HG03135 (cell line): ENCODE data around the gene MRPL47.
A peak's percentile ranks its signal among the peaks of the same experiment; 100 is the strongest.

Experiments used
- ATAC-seq: cut with Tn5 transposase; IDR thresholded peaks from one replicate; pipeline ENCODE4 v1.9.1; 2021; ENCODE audit warnings: mild to moderate bottlenecking, moderate library complexity; ENCODE audit not compliant: unreplicated experiment

Gene MRPL47

DNA sequence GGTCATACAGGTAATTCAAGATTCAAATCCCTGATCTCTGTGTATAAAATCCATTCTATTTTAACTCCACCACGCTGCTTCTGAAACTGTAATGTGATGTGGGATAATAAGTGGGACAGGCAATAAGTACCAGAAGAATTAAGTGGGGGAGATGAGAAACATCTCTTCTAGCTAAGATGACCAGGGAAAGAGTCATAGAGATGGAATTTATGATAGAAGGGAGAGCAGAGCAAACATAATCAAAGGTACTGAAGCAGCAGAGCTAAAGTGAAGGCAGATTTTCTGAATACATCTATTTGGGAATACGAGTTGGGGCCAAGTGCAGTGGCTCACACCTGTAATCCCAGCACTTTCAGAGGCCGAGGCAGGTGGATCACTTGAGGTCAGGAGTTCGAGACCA lies 4.9 kb downstream of the MRPL47 start:
- no peak for ATAC-seq

DNA sequence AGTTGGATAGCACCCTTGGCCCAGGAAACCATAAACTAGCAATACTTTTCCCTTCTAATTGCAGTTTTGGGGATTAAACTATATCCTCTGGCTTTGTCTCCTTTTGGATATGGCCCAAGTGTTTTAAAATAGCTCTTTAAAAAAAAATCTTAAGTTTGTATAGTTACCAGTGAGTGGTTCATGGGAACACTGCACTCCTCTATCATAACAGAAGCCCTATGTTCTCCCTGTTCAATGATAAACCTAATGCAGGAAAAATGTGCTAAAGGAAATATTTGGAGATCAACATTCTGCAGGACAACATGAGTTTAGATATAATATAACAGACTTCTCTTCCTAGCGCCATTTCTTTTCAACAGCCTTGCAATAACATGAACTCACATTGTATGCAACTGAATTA lies 13.1 kb downstream of the MRPL47 start:
- ATAC-seq = no peak

DNA sequence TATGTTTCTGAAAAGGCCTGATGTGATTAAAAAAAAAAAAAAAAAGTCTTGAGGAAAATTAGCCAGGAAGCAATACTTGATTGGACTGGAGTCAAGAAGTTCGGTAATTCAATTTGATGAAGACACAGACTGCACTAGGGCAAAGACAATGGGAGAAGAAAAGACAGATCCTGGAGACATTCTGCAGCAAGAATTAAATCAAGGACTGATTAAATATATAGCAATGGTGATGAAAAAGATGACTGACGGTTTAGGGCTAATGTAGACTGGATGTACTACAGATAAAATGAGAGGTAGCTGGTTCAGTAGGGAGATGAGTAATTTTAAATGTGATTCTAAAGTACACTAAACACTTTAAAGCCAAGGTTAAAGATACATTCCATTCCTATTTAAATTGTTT lies 13.8 kb downstream of the MRPL47 start:
- no peak for ATAC-seq

DNA sequence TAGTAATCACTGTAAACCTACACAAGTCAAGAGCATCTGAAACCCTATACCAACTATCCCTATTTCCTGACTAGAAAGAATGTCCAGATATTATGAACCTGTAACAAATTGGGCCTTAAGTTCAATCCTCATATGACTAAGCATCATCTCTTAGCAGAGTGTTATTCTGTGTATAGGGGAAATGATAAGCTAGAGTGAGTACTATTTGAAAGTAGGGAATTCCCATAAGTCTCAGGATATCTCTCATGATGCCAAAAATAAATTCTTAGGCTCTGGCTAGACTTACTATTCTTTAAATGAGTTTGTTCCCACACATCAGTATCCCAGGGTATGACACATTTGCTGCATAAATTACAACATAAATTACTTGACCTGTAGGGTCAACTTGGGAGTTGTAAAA lies 15.3 kb downstream of the MRPL47 start:
- ATAC-seq = no peak

DNA sequence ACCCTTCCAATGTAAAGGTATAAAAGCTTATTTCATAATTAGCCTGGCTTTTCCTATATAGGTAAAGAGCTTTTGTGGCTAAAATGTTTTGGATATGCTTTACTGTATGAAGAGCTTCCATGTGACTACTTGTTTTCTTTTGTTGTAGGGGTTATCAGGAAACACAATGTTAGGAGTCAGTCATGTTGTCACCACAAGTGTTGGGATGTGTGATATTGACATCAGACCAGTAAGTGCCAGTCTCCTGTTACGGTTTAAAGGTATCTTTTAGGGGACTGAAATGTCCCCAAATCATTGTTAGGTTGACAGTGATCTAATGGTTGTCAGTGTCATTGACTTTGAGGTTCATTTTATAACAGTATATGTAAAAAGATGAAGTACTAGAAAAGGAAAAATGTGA lies 23.4 kb downstream of the MRPL47 start:
- ATAC-seq = no peak

DNA sequence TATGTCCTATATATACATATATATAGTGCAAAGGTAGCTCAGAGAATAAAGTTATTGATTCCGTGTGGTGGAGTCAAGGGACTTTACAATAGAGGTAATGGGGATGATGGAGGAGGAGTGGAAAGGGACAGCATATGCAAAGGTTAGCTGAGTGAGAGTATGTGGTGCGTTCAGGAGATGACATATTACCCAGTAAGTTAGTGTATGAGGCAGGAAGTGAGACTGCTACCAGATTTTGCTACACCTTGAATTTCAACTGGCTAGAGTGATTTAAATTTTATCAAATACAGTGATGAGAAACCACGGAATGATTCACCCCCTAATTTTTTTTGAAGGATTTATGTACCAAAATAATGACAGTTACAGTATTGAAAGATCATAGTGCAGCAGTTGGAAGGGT lies 38.9 kb downstream of the MRPL47 start:
- ATAC-seq = no peak

DNA sequence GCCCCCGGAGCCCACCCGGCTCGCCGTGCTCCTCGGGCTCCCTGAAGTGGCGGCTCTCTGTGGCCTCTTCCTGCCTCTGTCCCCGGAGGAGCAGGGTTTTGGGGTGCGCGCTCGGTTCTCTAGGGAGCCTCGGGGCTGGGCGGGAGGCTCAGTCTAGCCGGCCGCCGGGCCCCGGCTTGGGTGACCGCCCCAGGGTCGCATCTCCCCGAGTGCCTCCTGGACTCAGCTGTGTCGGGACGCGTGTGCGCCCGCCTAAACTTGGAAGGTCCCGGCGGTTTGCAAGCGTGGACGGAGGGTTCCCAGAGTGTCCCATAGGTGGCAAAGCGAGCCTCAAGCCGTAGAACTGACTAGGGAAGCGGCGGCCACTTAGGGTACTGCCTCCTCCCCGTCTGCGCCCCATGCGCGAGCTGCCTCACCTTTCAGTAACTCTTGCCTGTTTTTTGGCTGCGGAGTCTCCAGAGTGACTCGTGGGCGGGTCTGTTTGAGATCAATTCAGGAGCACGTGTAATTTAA lies 41.1 kb downstream of the MRPL47 start:
- peak; percentile 61 for ATAC-seq

DNA sequence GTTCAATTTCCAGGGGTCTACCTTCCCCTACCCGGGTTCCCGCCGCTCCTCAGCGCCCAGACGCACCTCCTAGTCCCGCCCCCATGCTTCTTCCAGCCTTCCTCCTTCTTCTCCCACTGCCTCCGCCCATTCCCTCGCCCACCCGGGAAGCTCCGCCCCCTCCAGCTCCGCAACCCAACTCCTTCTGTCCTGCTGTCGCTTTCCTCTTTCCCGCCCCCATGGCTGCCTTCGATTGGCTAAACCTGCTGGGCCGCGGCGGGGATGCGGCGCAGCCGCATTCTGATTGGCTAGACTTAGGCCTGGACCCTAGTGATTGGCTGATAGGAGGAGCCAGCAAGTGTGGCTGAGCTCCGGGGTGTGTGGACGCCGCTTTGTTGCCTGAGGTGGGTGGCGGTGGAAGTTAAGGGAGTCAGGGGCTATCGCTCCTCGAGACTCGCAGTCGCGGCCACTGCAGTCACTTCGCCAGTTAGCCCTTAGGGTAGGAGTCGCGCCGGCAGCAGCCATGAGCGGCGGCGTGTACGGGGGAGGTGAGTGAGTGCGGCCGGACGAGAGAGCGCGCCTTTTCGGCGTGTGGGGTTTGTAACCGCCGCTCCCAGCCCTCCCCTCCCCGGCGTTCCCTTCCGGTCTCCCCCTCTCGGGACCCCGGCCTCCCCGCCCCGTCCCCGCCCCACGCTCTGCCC lies 41.7 kb downstream of the MRPL47 start, which contains the start of gene ACTL6A:
ACTL6A (plus strand) TSS at position 336 of the 680 bp plus-strand sequence; CDS start at position 503, 167 bp downstream.
- ATAC-seq = peak; percentile 96

DNA sequence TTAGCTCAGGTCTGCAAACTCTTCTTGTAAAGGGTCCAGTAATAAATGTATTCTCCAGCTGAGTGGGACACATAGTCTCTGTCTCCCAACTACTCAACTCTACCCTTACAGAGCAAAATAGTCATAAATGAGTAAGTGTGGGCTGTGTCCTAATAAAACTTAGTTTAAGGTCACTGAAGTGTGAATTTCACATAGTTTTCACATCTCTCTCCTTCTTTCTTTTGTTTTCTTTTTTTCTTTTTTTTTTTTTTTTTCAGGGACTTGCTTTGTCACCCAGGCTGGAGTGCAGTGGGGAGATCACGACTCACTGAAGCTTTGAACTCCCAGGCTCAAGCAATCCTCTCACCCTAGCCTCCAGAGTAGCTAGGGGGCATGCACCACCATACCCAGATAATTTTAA lies 43.6 kb downstream of the MRPL47 start:
- ATAC-seq = no peak

DNA sequence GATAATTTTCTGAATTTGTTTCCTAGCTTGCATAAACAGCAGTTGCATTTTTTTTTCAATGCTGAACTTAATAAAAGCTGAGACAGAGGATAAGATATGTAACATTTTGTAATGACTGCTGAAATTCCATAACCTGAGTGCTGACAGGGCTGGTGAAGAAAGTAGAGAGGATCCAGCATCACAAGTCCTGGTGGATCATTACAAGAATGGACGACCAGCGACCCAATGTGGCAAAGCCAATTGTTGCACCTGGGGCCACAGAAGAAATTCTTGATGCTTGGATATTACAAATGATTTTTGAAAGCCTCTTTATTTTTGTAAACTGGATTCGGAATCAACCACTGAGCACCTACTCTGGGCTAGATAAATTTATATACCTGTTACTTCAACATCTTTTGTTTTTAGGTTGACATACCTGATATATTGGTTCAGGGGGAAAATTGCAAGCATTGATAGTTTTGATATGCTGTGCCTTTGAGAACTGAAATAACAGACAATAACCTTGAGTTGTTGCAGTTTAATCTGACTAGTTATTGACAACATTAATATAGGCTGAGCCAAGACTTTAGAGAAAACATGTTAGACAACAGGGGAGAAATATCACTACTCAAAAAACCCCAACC lies 45.6 kb downstream of the MRPL47 start:
- ATAC-seq = no peak

DNA sequence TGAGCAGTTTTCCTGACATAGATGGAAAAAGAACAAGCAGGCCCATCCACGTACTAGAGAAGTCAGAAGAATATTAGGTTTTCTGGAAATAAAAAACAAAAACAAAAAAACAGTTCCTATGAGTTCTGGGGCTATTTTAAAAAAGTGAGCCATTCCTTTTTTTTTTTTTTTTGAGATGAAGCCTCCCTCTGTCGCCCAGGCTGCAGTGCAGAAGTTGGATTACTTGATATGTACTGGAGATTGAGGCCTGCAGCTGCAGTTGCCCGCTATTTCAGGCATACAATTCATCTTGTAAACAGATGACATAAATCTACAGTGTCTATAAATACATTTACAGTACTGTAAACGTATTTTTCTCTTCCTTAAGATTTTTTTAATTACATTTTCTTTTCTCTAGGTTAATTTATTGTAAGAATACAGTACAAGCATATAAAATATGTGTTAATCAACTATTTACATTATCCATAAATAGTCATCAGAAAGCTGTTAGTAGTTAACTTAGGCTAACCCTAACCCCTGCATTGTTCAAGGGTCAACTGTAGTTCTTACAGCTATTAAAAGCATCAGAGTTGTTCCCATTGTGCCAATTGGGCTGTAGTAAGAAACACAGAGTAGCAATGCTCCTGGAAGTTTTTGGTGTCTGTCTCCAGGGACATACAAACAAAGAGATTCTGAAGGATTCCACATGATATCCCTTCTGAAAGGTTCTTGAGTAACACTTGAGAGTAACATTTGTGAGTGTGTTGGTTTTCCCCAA lies 52.9 kb downstream of the MRPL47 start:
- ATAC-seq = no peak

DNA sequence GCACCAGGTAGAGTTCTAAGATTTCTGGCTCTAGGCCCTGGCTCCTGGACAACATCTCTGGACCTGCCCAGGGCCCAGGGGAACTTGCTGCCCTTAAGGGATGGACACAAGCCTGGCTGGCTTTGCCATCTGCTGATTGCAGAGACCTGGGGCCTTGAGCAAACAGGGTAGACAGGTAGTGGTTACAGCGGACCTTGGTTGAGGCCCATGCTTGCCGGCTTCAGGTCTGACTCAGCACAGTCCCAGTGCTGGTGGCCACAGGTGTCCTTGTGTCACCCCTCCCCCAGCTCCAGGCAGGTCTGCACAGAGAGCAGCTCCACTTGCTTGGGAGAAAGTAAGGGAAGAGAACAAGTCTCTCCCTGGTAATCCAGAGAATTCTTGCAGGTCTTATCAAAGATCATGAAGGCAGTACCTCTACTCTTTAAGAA lies 57.6 kb downstream of the MRPL47 start:
- ATAC-seq = no peak

DNA sequence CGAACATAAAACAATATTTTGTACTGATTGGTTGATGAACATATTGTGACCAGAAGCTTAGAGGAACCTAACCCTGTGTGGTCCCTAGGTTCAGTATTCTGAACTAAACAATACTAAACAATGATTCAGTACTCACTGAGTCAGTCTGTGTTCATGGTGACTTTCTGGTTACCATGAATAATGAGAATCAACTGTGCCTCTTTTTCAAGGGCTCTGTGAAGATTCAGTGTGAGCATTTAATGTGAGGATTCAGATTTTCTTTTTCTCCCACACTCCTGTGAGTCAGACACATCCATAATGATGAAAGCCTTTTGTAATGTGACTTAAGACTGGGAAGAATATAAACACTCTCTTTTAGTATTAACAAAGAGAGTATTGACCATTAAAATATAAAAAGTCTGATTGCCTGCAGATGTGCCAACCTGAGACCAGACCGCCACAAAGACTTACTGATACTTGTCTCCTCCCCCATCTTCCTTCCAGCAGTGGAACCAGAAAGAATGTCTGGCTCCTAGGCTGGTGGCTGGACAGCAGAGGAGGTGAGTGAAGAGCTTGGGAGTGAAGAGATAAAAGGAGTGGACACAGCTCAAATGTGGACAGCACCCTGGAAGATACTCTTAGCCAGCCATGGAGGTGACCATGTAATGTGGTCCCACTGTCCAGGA lies 59.3 kb downstream of the MRPL47 start:
- no peak for ATAC-seq

DNA sequence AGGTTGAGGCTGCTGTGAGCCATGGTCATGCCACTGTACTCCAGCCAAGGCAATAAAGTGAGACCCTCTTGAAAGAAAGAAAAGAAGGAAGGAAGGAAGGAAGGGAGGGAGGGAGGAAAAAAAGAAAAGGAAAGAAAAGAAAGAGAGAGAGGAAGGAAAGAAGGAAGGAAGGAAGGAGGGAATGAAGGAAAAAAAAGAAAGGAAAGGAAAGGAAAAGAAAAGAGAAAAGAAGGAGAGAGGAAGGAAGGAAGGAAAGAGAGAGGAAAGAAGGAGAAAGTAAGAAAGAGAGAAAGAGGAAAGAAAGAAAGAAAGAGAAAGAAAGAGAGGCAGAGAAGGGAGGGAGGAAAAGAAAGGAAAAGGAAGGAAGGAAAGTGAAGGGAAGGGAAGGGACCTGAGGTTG lies 62.1 kb downstream of the MRPL47 start:
- no peak for ATAC-seq

DNA sequence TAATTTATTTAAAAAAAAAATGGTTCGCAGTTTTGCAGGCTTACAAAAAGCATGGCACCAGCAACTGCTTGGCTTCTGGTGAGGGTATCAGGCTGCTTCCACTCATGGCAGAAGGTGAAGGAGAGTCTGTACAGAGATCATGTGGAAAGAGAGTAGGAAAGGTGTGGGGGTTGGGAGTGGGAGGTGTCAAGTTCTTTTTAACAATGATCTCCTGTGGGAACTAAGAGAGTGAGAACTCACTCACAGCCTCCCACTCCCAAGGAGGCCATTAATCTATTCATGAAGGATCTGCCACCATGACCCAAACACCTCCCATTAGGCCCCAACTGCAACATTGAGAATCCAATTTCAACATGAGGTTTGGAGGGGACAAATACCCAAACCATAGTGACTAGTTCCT lies 62.8 kb downstream of the MRPL47 start:
- no peak for ATAC-seq

DNA sequence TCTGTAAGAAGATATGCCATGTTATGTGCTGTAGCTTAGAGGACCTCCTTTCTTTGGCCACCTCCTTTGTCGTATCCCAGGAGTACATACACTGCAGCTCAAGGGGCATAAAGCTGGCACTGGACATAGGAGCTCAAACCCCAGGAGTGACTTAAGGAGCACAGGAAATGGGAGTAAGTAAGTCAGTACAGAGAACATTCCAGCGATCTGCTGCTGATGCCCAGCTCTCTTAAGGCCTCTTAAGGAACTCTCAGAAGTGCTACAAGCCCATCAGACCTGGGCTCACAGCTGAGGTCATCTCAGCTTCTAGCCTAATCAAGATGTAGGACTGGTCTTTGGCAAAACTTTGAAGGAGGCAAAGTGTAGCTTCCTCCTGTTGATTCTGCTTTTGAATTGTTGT lies 63.3 kb downstream of the MRPL47 start:
- no peak for ATAC-seq
